ENCODE results near the gene CROCC. TPM values are rescaled to one million over a fixed set of nuclear protein-coding genes. Genes with fewer than 3 reads are reported as not detected.

CROCC gene
- 16.5 and 36.1 TPM in 2 replicates for total RNA-seq

GRCh38 chr1:16921391-16922185 is at the start of gene CROCC:
Gene CROCC, plus strand, starts transcription at chr1:16921931. Its CDS starts 88 bp downstream, at chr1:16922019.

DNA sequence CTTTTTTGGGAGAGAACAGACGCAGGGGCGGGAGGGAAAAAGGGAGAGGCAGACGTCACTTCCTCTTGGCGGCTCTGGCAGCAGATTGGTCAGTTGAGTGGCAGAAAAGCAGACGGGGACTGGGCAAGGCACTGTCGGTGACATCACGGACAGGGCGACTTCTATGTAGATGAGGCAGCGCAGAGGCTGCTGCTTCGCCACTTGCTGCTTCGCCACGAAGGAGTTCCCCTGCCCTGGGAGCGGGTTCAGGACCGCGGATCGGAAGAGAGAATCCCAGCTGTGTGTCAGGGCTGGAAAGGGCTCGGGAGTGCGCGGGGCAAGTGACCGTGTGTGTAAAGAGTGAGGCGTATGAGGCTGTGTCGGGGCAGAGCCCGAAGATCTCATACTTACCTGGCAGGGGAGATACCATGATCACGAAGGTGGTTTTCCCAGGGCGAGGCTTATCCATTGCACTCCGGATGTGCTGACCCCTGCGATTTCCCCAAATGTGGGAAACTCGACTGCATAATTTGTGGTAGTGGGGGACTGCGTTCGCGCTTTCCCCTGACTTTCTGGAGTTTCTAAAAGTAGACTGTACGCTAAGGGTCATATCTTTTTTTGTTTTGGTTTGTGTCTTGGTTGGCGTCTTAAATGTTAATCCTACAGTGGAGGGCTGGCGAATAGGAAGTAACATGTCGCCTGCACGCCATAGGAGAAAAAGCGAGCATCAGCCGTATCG is 26.0 kb upstream of the CROCC start, which contains the start of gene RNU1-2:
Gene RNU1-2 (plus strand): TSS at position 383 of the 718 bp plus-strand sequence.

DNA sequence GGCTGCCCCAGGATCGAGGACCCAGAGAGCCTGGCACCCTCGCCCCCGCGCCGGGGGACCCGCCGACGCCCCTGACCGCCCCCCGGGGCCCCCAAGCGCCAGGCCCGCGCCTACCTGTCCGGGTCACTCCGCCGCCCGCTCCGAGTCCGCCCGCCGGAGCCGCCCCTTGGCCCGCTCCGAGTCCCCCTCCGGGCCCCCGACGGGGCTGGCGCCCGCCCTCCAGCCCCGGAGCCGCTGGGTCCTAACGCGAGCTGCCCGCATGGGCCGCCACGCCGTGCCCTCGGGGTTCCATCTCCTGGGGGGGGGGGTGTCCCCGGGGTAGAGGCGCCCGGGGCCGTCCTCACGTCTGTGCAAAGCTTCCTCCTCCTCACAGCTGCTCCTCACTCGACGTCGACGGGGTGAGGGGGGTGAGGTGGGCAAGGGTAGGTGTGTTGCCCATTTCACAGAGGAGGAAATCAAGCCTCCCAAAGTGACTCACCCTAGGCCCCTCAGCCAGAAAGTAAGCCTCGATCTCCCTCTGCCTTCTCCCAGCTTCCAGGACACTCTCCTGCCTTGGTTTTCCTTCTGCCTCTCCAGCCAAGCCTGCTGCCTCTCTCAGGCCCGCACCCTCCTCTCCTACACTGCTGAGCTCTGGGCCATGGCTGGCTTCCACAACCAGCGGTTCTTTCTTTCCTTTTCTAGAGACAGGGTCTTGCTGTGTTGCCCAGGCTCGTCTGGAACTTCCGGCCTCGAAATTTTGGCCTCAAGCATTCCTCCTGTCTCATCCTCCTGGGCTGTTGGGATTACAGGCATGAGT is 58.9 kb downstream of the CROCC start, which contains the start of gene MFAP2:
Gene MFAP2 (minus strand): TSS at position 148 of the 796 bp plus-strand sequence. CDS start 2,347 bp downstream, outside the sequence.

DNA sequence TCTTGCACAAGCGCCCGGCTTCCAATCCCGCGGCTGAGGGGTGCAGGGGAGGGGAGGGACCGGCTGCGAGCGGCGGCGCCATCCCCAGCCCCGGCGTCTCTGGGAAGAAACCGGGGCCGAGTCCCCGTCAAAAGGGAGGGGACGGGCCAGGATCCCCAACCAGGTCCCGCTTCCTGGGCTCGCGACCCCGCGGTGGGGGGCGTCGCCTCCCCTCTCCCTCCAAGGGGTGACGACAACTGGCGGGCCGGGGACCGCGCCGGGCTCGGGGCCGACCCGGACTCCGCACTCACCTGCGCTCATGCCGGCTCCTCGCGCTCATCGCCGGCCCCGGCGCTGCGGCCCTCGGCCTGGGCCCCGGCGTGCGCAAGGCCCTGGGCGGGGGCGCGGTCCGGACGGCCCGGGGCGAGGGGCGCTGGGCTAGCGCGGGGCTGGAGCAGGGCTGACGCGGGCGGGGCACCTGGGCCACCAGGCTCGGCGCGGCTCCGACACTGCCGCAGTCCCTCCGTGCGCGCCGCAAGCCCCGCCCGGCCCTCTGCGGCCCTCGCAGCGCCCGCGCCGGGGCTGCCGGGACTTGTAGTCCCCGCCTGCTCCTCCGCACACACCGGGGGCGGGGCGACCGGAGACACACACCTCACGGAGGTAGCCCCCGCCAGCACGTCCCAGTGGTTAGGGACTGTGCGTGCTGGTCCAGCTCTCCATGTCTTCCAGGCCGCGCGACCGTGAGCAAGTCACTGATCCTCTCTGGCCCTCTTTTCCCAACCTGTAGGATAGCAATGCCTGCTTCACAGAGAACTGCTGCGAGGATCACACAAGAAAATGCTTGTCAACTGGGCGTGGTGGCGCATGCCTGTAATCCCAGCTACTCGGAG is 89.9 kb downstream of the CROCC start, which contains the start of gene ATP13A2:
Gene ATP13A2 (minus strand): TSS at position 490 of the 869 bp plus-strand sequence. CDS start 190 bp downstream, at position 300.

Other genes with a start within 250 kb of the CROCC start
- 2,114 and 10,807 TPM in 2 replicates for gene RNU1-4, start 181.4 kb upstream of the CROCC start, total RNA-seq
- gene RNU1-2, start 26.0 kb upstream of the CROCC start, total RNA-seq: 2,114 and 10,807 TPM in 2 replicates
- gene MFAP2, start 58.7 kb downstream of the CROCC start, total RNA-seq: 16.1 and 22.1 TPM in 2 replicates
- gene ATP13A2, start 90.0 kb downstream of the CROCC start, total RNA-seq: 9.0 and 12.3 TPM in 2 replicates
- 122 and 134 TPM in 2 replicates for gene SDHB, start 132.1 kb downstream of the CROCC start, total RNA-seq
- gene PADI2, start 197.5 kb downstream of the CROCC start, total RNA-seq: 0.09 TPM in 1 of 2 replicates, not detected in the other

Data from bronchial smooth muscle cell (primary cell).